ENCODE data around the gene RBM20. TPM values are rescaled to one million over a fixed set of nuclear protein-coding genes. Genes with fewer than 3 reads are reported as not detected.

Gene RBM20
- total and polyA plus RNA-seq, 2 experiments from 2014 or later: 0.05 to 0.17 TPM

- TF ChIP-seq ZNF462 (CRISPR knock-in tag; IDR thresholded peaks at IDR 0.05) (no peak), ZNF331 (CRISPR knock-in tag; IDR thresholded peaks at IDR 0.05; ENCODE audit: low read depth) (no peak), POLR2AphosphoS5 (IDR thresholded peaks at IDR 0.05; ENCODE audit: low read depth) (no peak), JUNB (IDR thresholded peaks at IDR 0.05; ENCODE audit: unreplicated experiment) (no peak), EZH2phosphoT487 (IDR thresholded peaks at IDR 0.05; ENCODE audit: unreplicated experiment) (no peak), EZH2 (IDR thresholded peaks at IDR 0.05; ENCODE audit: low read depth, unreplicated experiment) (no peak), ZNF114 (CRISPR knock-in tag; IDR thresholded peaks at IDR 0.05) (no peak)
These were observed 164.0 kb downstream of the RBM20 start (continued) for GRCh38 chr10:110808123-110808522.

- no peak for ATAC-seq
- peaks cover 4% of the 10 kb centered on the region for H3K27me3 Mint-ChIP-seq (ENCODE audit: insufficient read depth, low read depth, poor library complexity)
- no peak for TF ChIP-seq CTCF (conservative IDR thresholded peaks at IDR 0.05; ENCODE audit: low read depth in 2 of 2)
- TF ChIP-seq REST (IDR thresholded peaks at IDR 0.05; ENCODE audit: unreplicated experiment): no peak
- no peak for TF ChIP-seq ZNF331 (CRISPR knock-in tag; IDR thresholded peaks at IDR 0.05; ENCODE audit: low read depth)
- no peak for TF ChIP-seq POLR2AphosphoS5 (IDR thresholded peaks at IDR 0.05; ENCODE audit: low read depth)
- no peak for TF ChIP-seq ETS1 (IDR thresholded peaks at IDR 0.05)
- TF ChIP-seq ZNF114 (CRISPR knock-in tag; IDR thresholded peaks at IDR 0.05): no peak
- TF ChIP-seq NANOG (IDR thresholded peaks at IDR 0.05; ENCODE audit: borderline replicate concordance): no peak
- no peak for TF ChIP-seq JUNB (IDR thresholded peaks at IDR 0.05; ENCODE audit: unreplicated experiment)
- no peak for TF ChIP-seq EZH2 (IDR thresholded peaks at IDR 0.05; ENCODE audit: low read depth, unreplicated experiment)
- TF ChIP-seq EZH2phosphoT487 (IDR thresholded peaks at IDR 0.05; ENCODE audit: unreplicated experiment): no peak
- no peak for TF ChIP-seq CREB1 (CRISPR knock-in tag; IDR thresholded peaks at IDR 0.05; ENCODE audit: low read depth)
These were observed 164.5 kb downstream of the RBM20 start for GRCh38 chr10:110808615-110809014.

More at GRCh38 chr10:110808615-110809014, 164.5 kb downstream of the RBM20 start:
- H3K4me3 ChIP-seq: no peak overlapping the region
- no peak overlapping the region for H2AFZ ChIP-seq
- no peaks in the 10 kb centered on the region for H3K79me2 ChIP-seq (replicated peaks; ENCODE audit: insufficient read depth)
- H3K4me2 ChIP-seq: no peak overlapping the region
- no peaks in the 10 kb centered on the region for H3F3A ChIP-seq (replicated peaks; ENCODE audit: low read depth)
- DNase-seq (ENCODE audit: low spot score): no peak
- H3K9me3 Mint-ChIP-seq: no peaks in the 10 kb centered on the region
- H3K27ac Mint-ChIP-seq: no peak overlapping the region
- no peaks in the 10 kb centered on the region for H3K36me3 Mint-ChIP-seq (ENCODE audit: low read depth)
- peaks cover 6% of the 10 kb centered on the region for H3K4me1 Mint-ChIP-seq
- no peaks in the 10 kb centered on the region for H3K27me3 ChIP-seq (ENCODE audit: insufficient read depth)
- H3K4me3 Mint-ChIP-seq: no peak overlapping the region
- H4K20me1 ChIP-seq (replicated peaks; ENCODE audit: insufficient read depth): no peaks in the 10 kb centered on the region
- no peaks in the 10 kb centered on the region for H3K36me3 ChIP-seq (ENCODE audit: insufficient read depth)
- no peak overlapping the region for H3K27ac ChIP-seq (ENCODE audit: low read depth)
- no peaks in the 10 kb centered on the region for H3K4me1 ChIP-seq (ENCODE audit: insufficient read depth)
- H3K9me2 ChIP-seq (ENCODE audit: insufficient read depth): no peaks in the 10 kb centered on the region

Measured in GM23338 (cell line).